Measurements from ENCODE around the gene NBL1.
"Not testable (repeated sequence)": the region's sequence is repeated elsewhere in the genome, so short reads cannot be mapped to it uniquely, and the experiment has no call there.

NBL1 gene

GRCh38 chr1:19622204-19622603 lies 21.9 kb upstream of the NBL1 start:
- no peak for DNase-seq

GRCh38 chr1:19623523-19623922 lies 20.6 kb upstream of the NBL1 start:
- no peak for DNase-seq

DNA sequence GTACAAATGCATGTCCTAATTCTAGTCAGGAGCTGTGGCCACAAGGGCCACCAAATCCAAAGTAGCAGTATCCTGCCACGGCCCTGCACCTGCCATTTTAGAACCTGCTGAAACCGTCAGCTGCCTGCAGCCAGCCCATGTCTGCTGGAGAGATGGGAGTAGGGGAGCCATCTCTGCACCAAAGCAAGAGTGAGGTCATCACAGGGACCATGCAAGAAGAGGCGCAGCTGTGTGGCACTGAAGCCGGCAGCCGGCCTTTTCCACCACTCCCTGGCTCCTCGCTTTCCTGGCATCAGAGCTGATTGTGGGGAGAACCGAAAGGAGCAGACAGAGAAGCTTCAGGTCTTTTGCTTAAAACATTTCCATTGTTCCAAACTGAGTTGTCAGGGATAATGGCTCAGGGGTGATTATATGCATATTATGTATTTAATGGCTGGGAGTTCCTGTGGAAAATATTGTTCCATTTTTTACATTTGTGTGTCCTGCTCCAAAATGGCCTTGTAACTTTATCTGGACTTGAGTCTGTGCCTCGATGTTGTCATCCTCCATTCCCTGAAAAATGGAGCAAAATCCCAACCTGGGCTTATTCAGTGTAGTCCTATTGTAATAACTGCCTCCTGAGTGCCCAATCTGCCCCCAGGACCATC lies 18.7 kb upstream of the NBL1 start:
- DNase-seq: no peak

DNA sequence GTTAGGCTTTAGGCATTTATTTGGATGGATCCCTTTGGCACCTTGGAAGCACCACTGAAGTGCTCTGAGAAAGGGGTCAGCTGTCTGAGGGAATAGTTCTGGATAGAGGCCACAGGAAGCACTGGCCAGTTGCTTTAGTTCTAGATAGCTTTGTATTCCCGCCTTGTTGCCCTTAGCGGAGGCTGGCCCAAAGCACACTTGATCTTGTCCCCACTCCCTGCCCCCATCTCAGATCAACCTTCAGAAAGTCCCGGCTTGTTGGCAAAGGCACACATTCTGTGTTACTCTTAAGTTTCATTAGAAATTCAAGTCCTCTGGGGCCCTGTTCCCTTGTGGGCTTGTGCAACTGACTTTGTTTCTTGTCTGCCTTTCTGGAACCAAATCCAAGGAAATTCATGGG lies 15.2 kb upstream of the NBL1 start:
- DNase-seq: no peak

DNA sequence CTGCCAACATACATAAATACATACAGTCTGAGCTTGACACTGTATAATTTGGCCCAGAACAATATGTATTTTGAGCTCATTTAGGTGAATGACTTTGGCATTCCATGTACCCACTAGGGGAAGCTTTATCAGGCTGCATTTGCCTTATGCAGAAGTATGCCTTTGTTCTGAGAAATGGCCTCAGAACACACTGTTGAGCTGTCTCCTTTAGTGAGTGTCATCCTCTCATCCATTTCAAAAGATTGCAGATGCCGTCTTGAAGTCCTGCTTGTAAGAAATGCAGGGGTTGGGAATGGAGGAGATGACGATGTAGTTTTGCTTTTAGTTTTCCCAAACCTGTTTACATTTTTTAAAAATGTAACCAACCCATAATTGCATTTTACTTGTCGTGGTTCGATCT lies 14.8 kb upstream of the NBL1 start:
- DNase-seq: no peak

DNA sequence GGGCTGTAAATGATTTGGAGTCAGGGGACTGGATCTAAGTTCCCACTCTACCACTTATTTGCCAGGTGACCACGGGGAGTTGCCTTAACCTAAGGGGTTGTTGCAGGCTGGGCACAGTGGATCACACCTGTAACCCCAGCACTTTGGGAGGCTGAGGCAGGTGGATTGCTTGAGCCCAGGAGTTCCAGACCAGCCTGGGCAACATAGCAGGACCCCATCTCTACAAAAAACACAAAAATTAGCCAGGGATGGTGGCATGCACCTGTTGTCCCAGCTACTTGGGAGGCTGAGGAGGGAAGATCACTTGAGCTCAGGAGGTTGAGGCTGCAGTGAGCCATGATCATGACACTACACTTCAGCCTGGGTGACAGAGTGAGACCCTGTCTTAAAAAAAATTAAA lies 13.9 kb upstream of the NBL1 start:
- DNase-seq: not testable (repeated sequence)

GRCh38 chr1:19630720-19631395 lies 13.3 kb upstream of the NBL1 start:
- DNase-seq: no peak

GRCh38 chr1:19632211-19632610 lies 11.9 kb upstream of the NBL1 start:
- no peak for DNase-seq

DNA sequence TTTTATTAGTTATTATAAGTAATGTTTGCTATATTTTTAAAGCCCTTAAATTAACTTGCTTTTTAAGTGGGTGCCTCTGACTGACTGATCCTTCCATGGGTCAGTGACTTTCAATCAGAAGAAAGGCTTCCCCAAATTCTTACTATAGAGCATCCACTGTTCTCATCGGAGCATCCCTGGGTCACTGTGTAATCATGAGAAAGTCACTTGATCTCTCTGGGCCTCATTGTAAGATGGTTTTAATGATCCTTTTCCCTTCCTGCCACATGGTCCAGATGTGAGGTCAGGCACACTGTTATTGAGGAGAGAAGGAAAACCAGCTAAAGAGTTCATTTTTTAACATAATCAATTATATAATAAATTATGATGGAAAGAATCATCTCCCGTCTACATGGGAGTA lies 11.0 kb upstream of the NBL1 start:
- DNase-seq: no peak

- DNase-seq: not testable (repeated sequence)
These were observed 9.0 kb upstream of the NBL1 start for GRCh38 chr1:19635064-19635463.

- DNase-seq: no peak
These were observed 8.5 kb upstream of the NBL1 start for GRCh38 chr1:19635646-19636045.

- DNase-seq: no peak
These were observed 8.0 kb upstream of the NBL1 start for GRCh38 chr1:19636065-19636464.

GRCh38 chr1:19636749-19637148 lies 7.4 kb upstream of the NBL1 start:
- DNase-seq: not testable (repeated sequence)

DNA sequence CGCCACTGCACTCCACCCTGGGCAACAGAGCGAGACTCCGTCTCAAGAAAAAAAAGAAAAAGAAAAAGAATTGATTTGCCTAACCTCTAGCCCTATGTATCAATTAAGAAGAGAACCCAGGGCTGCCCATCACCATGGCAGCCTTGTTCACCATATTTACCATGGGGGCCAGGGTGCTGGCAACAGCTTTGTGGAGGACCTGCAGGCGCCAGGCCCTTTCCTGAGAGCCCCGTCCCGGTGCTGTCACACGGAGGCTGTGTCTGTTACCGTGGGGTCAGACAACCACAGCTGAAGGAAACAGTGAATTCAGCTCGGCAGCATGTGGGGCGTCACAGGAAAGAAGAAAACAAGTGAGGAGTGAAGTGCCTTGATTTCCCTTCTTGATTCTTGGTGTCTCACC lies 6.5 kb upstream of the NBL1 start:
- DNase-seq: no peak

DNA sequence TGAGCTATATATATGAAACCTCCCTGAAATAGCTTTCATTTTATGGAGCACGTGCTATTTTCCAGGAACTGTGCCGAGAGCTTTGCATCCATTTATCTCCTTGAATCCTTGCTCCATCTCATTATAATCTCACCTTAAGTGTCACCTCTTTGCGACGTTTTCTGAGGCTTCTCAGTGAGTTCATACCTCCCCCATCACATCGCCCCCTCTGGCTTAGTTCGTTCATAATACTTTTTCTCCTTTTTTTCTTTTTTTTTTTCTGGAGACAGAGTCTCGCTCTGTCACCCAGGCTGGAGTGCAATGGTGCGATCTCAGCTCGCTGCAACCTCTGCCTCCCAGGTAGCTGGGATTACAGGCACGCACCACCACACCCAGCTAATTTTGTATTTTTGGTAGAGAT lies 4.9 kb upstream of the NBL1 start:
- DNase-seq: not testable (repeated sequence)

DNA sequence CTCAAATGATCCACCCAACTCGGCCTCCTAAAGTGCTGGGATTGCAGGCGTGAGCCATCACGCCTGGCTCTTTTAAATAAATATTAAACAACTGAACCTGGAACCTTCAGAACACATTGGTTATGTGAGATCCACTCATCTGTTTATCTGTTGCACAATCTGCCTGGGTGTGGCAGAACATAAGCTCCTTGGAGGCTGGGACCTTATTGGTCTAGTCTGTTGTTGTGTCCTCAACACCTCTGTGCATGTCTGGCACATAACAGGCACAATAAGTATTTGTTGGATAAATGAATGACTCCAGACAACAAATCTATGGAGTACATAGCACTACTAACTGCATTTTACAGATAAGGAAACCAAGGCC lies 4.1 kb upstream of the NBL1 start:
- DNase-seq: no peak

GRCh38 chr1:19640363-19641316 lies 3.5 kb upstream of the NBL1 start:
- no peak for DNase-seq

DNA sequence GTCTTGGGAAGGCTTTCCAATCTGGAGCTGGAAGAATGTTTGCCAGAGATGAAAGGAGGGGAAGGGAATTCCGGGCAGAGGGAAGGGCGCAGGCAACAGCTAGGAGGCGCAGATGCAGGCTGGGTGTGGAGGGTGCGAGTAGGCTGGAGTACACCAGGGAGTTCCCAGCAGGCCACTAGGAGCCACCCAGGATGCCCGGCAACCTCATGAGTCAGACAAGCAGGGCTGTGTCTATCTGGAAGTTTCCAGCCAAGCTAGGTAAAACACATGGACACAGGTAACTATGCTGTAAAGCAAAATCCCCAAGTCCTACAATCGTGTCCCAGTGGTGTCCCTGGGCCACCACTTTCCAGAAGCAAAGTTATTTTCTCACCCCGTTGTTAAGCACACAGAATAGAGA lies 990 bp upstream of the NBL1 start:
- no peak for DNase-seq

GRCh38 chr1:19644395-19644680 lies 227 bp downstream of the NBL1 start:
- no peak for DNase-seq

GRCh38 chr1:19644681-19645410 lies 735 bp downstream of the NBL1 start:
- DNase-seq: peak; percentile 34

GRCh38 chr1:19645411-19646251 lies 1.5 kb downstream of the NBL1 start:
- no peak for DNase-seq

Data from central memory CD4-positive, alpha-beta T cell (primary cell).